HepG2 (cell line): Measurements from ENCODE around the gene OSGIN1. TPM values are rescaled to one million over a fixed set of nuclear protein-coding genes. Genes with fewer than 3 reads are reported as not detected.
A peak's percentile ranks its signal among the peaks of the same experiment; 100 is the strongest.

Experiments
- AFF4 ChIP-seq: sonication (generic); formaldehyde crosslinking; IDR thresholded peaks from 2 replicates; pipeline ENCODE4 v1.4.0; 2020; ENCODE audit warnings: missing genetic modification reagents
- FOXK1 ChIP-seq: sonication (generic); formaldehyde crosslinking; IDR thresholded peaks from 2 replicates; pipeline ENCODE4 v1.4.0; 2020; ENCODE audit warnings: low read depth, missing genetic modification reagents, borderline replicate concordance
- GTF2F1 ChIP-seq: fragments of 150-350 bp; IDR thresholded peaks from 2 replicates; pipeline ENCODE4 v1.6.1; 2014; ENCODE audit warnings: low read length
- MXD4 ChIP-seq: IDR thresholded peaks from 2 replicates; pipeline ENCODE4 v1.6.1; 2016; ENCODE audit warnings: mild to moderate bottlenecking, missing biosample characterization, missing genetic modification reagents
- NCOA5 ChIP-seq: sonication (generic); formaldehyde crosslinking; IDR thresholded peaks from 2 replicates; pipeline ENCODE4 v1.4.0; 2020; ENCODE audit warnings: missing genetic modification reagents
- NFAT5 ChIP-seq: sonication (generic); formaldehyde crosslinking; IDR thresholded peaks from 2 replicates; pipeline ENCODE4 v1.4.0; 2020; ENCODE audit warnings: missing genetic modification reagents
- NFATC3 ChIP-seq: sonication (generic); formaldehyde crosslinking; IDR thresholded peaks from 2 replicates; pipeline ENCODE4 v1.5.1; 2020; ENCODE audit warnings: mild to moderate bottlenecking, missing genetic modification reagents
- NRL ChIP-seq: sonication (generic); formaldehyde crosslinking; IDR thresholded peaks from 2 replicates; pipeline ENCODE4 v1.5.0; 2020; ENCODE audit warnings: missing genetic modification reagents, mild to moderate bottlenecking, moderate library complexity, borderline replicate concordance
- RAD51 ChIP-seq: fragments of 450-650 bp; IDR thresholded peaks from 2 replicates; pipeline ENCODE4 v1.6.1; 2016; ENCODE audit warnings: borderline replicate concordance
- ZFX ChIP-seq: sonication (generic); formaldehyde crosslinking; IDR thresholded peaks from 2 replicates; pipeline ENCODE4 v1.4.0; 2020; ENCODE audit warnings: mild to moderate bottlenecking, low read depth, missing genetic modification reagents, moderate library complexity
- polyA plus RNA-seq, 8 experiments: library from polyadenylated mRNA; depleted of rRNA in 3 of 8; stranded (reverse) in 7 of 8; unstranded in 1 of 8; fragments of >200 nt; fragmentation: Illumina TruSeq in 4 of 8; extraction: Trizol in 4 of 8; gene quantifications; 2 replicates each; pipeline versions ENCODE4 v1.2.1 to v1.2.3, GENCODE V29; 2011 to 2016; ENCODE audit warnings: low read depth in 4 of 8, missing spikeins in 1 of 8, mixed read lengths in 1 of 8; ENCODE audit not compliant: insufficient read depth in 1 of 8
- total RNA-seq, 5 experiments: library from RNA; depleted of rRNA; stranded (reverse); fragments of >200 nt; fragmentation: Illumina TruSeq; extraction: Trizol; gene quantifications; 2 replicates each; pipeline ENCODE4 v1.2.3, GENCODE V29; 2016; ENCODE audit warnings: low read depth in 1 of 5

Gene OSGIN1
- total and polyA plus RNA-seq, 2 of the 13 experiments (the other 11 are each of a cell fraction or from before 2014, with no cell fraction given): 20.5 to 27.1 TPM

GRCh38 chr16:83937922-83938885 lies 14.8 kb upstream of the OSGIN1 start (continued):
- TF ChIP-seq NFAT5 (CRISPR knock-in tag) (no peak), NRL (CRISPR knock-in tag) (0 out of 2 replicates have a peak, but pooled peaks have one; percentile 38), ZFX (no peak), MXD4 (CRISPR knock-in tag) (no peak), GTF2F1 (no peak), FOXK1 (CRISPR knock-in tag) (no peak), RAD51 (no peak), NCOA5 (CRISPR knock-in tag) (no peak), AFF4 (CRISPR knock-in tag) (no peak), NFATC3 (CRISPR knock-in tag) (no peak)
